Stimulated activated effector memory CD8-positive, alpha-beta T cell treated with anti-CD3 and anti-CD28 coated beads, Interleukin-12 subunit alpha, Interleukin-12 subunit beta, amount 100 ng/mL, for 72 hours (primary cell): ENCODE data around the gene GSE1.

Experiments
- ATAC-seq: fragments of 150-1000 bp; cut with Tn5 transposase; 2 replicates; pipeline ENCODE4 v1.10.0; 2021
- DNase-seq, 2 donors: peaks; one replicate each; pipeline ENCODE4 v3.0.0; 2021 to 2022; ENCODE audit warnings: low spot score in 2 of 2
- H3K27ac Mint-ChIP-seq: one replicate; pipeline ENCODE4 v1.8.0; 2022; ENCODE audit warnings: mild to moderate bottlenecking, mixed read lengths
- H3K36me3 Mint-ChIP-seq: one replicate; pipeline ENCODE4 v1.8.0; 2022; ENCODE audit warnings: mild to moderate bottlenecking, mixed read lengths
- H3K4me1 Mint-ChIP-seq: one replicate; pipeline ENCODE4 v1.8.0; 2022; ENCODE audit warnings: mixed read lengths
- H3K4me3 Mint-ChIP-seq: one replicate; pipeline ENCODE4 v1.8.0; 2022; ENCODE audit warnings: mild to moderate bottlenecking, mixed read lengths
- H3K9me3 Mint-ChIP-seq: one replicate; pipeline ENCODE4 v1.8.0; 2022; ENCODE audit warnings: mixed read lengths

The GSE1 gene

DNA sequence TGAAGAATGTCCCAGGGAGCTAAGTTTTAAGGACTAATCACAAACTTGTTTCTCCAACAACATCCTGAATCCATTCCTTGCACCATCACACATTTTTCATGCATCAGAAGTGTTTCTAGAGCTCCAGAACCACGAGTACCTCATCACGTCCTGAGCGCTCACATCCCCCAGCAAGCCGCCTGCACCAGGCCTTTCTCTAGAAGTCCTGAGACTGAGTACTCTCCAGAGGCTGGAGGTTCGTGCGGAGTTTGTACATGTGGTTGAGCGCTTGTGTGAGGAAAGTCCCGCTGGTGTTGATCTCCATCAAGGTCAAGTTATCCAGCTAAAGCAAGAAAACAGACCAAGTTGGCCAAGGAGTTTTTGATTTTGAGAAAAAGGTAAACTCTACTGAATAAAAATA lies 64.9 kb downstream of the GSE1 start:
- Mint-ChIP-seq H3K9me3 (no peaks in the 10 kb centered on the region), H3K4me3 (no peak overlapping the region), H3K36me3 (peaks cover 93% of the 10 kb centered on the region), H3K4me1 (peaks cover 21% of the 10 kb centered on the region), H3K27ac (no peak overlapping the region)
- no peak for DNase-seq
- ATAC-seq: no peak

GRCh38 chr16:85678821-85679220 lies 65.7 kb downstream of the GSE1 start:
- no peak for ATAC-seq
- Mint-ChIP-seq H3K9me3 (no peaks in the 10 kb centered on the region), H3K36me3 (peaks cover 90% of the 10 kb centered on the region), H3K4me3 (no peak overlapping the region), H3K27ac (no peak overlapping the region), H3K4me1 (peaks cover 29% of the 10 kb centered on the region)
- no peak for DNase-seq

DNA sequence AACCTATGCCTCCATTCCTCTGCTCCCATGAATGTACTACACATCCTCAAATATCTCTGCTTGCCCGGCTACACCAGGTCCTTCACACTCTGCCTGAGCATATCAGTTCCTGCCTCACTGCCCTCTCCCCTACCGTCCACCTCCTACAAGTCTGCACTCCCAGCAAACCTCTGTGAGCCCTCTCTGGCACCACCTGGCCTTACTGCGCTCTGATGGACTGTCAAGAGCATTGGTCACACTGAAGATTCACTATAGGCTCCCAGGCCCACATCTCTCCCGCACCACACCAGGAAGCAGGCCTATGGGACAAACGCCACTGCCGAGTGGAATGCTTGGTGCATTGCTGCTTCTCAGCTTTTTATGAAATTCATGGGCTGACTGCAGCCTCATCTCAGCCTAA lies 66.7 kb downstream of the GSE1 start:
- Mint-ChIP-seq H3K36me3 (peaks cover 89% of the 10 kb centered on the region), H3K4me3 (no peak overlapping the region), H3K27ac (no peak overlapping the region), H3K9me3 (no peaks in the 10 kb centered on the region), H3K4me1 (peaks cover 25% of the 10 kb centered on the region)
- DNase-seq (no peak), ATAC-seq (no peak)

GRCh38 chr16:85680352-85680944 lies 67.3 kb downstream of the GSE1 start:
- Mint-ChIP-seq H3K9me3 (no peaks in the 10 kb centered on the region), H3K36me3 (peaks cover 89% of the 10 kb centered on the region), H3K4me1 (peaks cover 19% of the 10 kb centered on the region), H3K27ac (peak overlapping the region; percentile 5), H3K4me3 (no peak overlapping the region)
- ATAC-seq: no peak
- no peak for DNase-seq

DNA sequence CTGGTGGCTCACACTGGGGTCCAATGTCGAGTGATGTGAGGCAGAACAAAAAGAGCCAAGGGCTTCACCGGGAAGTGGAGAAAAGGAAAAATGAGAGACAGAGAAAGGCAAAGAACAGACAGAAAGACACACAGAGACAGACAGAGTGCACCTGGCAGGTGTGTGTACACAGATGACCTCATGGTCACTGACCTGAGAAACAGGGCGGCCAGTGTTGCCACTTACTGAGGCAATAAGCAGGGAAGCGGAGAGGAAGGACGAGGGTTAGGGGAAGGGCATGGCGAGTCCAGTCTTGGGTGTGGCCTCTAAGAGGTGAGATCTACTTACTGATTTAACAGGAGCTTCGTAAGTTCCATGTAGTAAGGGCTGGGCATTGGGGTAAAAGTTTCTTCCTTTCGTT lies 68.1 kb downstream of the GSE1 start:
- Mint-ChIP-seq H3K27ac (no peak overlapping the region), H3K4me3 (no peak overlapping the region), H3K36me3 (peaks cover 89% of the 10 kb centered on the region), H3K9me3 (no peaks in the 10 kb centered on the region), H3K4me1 (peaks cover 21% of the 10 kb centered on the region)
- no peak for ATAC-seq
- no peak for DNase-seq

GRCh38 chr16:85682516-85682915 lies 69.4 kb downstream of the GSE1 start:
- no peak overlapping the region for H3K4me3 Mint-ChIP-seq
- H3K9me3 Mint-ChIP-seq: no peaks in the 10 kb centered on the region
- peaks cover 89% of the 10 kb centered on the region for H3K36me3 Mint-ChIP-seq
- peaks cover 32% of the 10 kb centered on the region for H3K4me1 Mint-ChIP-seq
- no peak overlapping the region for H3K27ac Mint-ChIP-seq
- ATAC-seq: no peak
- DNase-seq: no peak

DNA sequence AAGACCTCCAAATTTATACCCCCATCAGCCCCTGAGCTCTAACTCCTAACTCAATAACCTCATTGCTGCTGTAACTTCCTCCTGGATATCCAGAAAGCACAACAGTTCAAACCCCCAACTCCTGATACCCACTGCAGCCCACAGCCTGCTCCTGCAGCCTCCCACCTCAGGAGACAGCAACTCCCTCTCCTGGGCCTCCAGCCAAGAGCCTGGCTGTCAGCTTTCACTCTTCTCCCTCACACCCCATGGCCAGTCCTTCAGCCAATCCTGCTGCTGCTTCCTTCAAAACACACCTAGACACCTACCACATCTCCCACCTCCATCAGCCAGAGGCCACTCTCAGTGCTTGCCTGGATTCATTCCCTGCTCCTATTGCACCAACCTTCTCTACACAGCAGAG lies 70.2 kb downstream of the GSE1 start:
- Mint-ChIP-seq H3K9me3 (no peaks in the 10 kb centered on the region), H3K4me1 (peaks cover 33% of the 10 kb centered on the region), H3K4me3 (no peak overlapping the region), H3K36me3 (peaks cover 81% of the 10 kb centered on the region), H3K27ac (peak overlapping the region; percentile 5)
- ATAC-seq (no peak), DNase-seq (no peak)

GRCh38 chr16:85685251-85685650 lies 72.1 kb downstream of the GSE1 start:
- Mint-ChIP-seq H3K9me3 (no peaks in the 10 kb centered on the region), H3K36me3 (peaks cover 63% of the 10 kb centered on the region), H3K4me3 (no peak overlapping the region), H3K27ac (no peak overlapping the region), H3K4me1 (peaks cover 33% of the 10 kb centered on the region)
- no peak for DNase-seq
- ATAC-seq: no peak

GRCh38 chr16:85686912-85687591 lies 73.9 kb downstream of the GSE1 start:
- peaks cover 44% of the 10 kb centered on the region for H3K36me3 Mint-ChIP-seq
- peak; percentile 14 for ATAC-seq
- H3K4me3 Mint-ChIP-seq: peak overlapping the region; percentile 73
- peak in 1 of 2 donors; percentile 58 for DNase-seq
- no peak overlapping the region for H3K27ac Mint-ChIP-seq
- H3K9me3 Mint-ChIP-seq: no peaks in the 10 kb centered on the region
- peaks cover 24% of the 10 kb centered on the region for H3K4me1 Mint-ChIP-seq

DNA sequence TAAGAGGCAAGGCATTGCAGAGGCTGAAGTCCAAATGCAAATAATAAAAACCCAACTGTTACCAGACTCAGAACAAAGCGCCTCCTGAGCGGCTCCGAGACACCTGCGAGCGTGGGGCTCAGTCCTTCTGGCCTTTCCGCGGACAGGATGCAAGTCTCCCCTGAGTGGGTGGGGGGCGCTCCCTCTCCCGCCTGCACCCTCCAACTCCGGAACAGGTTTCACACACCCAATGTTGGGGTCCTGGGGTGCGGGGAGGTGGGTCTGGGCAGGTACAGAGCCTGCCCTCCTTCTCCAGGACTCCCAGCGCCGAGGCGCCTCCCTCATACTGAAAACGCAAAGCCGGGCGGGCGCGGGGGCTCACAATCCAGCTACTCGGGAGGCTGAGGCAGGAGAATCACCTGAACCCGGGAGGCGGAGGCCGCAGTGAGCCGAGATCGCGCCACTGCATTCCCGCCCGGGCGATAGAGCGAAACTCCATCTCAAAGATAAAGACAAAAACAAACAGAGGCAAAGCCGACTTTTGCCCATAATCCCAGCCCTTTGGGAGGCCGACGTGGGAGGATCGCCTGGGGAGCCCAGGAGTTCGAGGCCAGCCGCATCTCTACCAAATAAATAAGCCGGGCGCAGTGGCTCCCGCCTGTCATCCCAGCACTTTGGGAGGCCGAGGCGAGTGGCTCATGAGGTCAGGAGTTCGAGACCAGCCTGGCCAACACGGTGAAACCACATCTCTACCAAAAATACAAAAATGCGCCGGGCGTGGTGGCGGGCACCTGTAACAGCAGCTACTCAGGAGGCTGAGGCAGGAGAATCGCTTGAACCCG lies 74.7 kb downstream of the GSE1 start:
- DNase-seq: no peak
- ATAC-seq: no peak
- Mint-ChIP-seq H3K36me3 (peaks cover 42% of the 10 kb centered on the region), H3K9me3 (no peaks in the 10 kb centered on the region), H3K4me1 (peaks cover 24% of the 10 kb centered on the region), H3K4me3 (peak overlapping the region; percentile 73), H3K27ac (peak overlapping the region; percentile 64)

DNA sequence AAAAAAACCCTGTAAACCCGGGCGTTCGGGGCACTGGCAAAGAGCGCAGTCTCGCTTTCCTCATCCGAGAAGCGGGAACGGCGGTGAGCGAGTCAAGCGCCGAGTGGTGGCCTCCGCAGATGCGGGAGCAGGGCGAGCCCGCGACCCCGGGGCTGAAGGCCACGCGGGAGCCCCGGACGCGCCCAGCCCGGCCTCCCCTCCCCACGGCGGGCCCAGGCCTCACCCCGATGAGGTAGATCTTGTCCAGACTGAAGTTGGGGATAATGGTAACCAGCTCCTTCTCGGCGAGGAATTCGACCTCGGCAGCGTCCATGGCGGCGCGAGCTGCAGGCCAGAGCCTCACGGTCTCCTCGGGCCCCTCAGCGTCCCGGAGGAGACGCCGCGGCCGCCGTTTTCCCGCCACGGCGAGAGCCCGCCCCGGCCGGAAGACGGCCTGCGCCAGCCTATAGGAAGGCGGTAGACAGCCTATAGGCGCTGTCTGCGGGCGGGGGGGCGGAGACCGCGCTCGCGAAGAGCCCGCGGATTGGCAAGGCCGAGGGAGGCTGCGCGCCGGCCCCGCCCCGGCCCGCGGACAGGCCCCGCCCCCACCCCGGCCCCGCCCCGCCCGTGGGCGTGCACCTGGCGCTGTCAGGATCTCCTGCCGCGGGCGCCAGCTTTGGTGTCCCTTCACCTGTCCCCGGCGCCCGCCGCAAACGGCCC lies 75.6 kb downstream of the GSE1 start, which contains the start of gene GINS2:
GINS2 (minus strand) TSS at position 369 of the 699 bp plus-strand sequence; CDS start at position 313, 56 bp downstream.
- Mint-ChIP-seq H3K27ac (peak within 1 kb of the TSS; percentile 64), H3K36me3 (peaks cover 37% of the 10 kb centered on the region), H3K4me3 (peak within 1 kb of the TSS; percentile 73), H3K4me1 (peaks cover 15% of the 10 kb centered on the region), H3K9me3 (no peaks in the 10 kb centered on the region)
- ATAC-seq (peak; percentile 100), DNase-seq (peak; percentile 75 to 92)

DNA sequence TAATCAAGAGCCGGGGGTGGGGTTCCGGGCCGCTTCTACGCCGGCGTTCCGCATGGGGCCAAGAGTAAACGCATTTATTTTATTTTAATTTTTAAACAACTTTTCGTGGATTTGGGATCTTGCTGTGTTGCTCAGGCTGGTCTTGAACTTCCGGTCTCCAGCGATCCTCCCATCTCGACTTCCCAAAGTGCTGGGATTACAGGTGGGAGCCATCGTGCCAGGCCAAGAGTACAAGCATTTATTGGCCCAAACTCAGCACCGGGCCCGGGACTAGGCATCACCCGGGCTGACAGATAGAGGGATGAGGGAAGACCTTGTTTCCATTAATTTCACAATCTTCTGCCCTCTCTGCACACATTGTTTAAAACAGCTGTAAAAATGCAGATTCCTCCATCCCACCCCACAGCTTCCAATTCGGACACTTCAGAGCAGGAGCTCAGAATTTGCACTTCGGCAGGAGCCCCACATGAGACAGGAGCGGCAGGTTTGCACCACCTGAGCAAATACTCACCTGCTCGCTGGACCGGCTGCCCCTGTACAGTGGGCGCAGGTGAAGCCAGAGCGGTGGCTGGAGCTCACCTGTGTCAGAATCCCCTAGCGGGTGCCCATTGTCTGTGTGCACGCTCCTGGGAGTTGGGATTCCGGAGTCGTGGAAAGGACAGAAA lies 76.3 kb downstream of the GSE1 start:
- Mint-ChIP-seq H3K4me1 (peaks cover 14% of the 10 kb centered on the region), H3K36me3 (peaks cover 32% of the 10 kb centered on the region), H3K4me3 (peak overlapping the region; percentile 73), H3K27ac (no peak overlapping the region), H3K9me3 (no peaks in the 10 kb centered on the region)
- ATAC-seq: no peak
- no peak for DNase-seq

GRCh38 chr16:85689950-85690320 lies 76.8 kb downstream of the GSE1 start:
- Mint-ChIP-seq H3K9me3 (no peaks in the 10 kb centered on the region), H3K27ac (no peak overlapping the region), H3K4me3 (no peak overlapping the region), H3K36me3 (peaks cover 27% of the 10 kb centered on the region), H3K4me1 (peaks cover 14% of the 10 kb centered on the region)
- no peak for ATAC-seq
- DNase-seq: no peak

DNA sequence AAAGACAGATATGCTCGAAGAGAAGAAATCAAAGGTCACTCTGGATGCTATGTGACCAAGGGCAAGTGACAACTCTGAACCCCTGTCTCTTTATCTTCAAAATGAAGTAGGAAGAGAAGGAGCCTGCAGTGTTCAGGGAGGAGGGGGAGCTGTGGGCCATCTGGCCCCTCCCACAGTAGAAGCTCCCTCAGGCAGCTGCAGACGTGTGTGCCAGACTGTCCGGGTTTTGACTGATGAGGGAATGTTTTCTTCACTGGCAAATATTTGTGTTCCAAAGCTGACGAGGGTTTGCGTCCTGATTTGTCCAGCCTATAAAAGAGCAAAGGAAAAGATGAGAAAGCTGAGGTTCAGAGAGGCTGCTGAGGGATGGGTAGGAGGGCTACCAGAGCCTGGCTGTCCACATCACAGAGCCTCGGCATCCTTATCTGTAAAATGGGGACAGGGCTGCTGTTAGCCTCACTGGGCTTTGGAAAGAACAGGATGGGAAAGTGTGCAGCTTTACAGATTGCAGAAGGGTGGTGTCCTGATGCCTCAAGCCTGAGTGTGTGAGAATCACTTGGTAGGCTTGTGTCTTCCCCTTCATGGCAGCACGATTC lies 77.4 kb downstream of the GSE1 start:
- H3K36me3 Mint-ChIP-seq: peaks cover 20% of the 10 kb centered on the region
- H3K4me3 Mint-ChIP-seq: no peak overlapping the region
- no peak overlapping the region for H3K27ac Mint-ChIP-seq
- DNase-seq: no peak
- H3K4me1 Mint-ChIP-seq: peaks cover 14% of the 10 kb centered on the region
- H3K9me3 Mint-ChIP-seq: no peaks in the 10 kb centered on the region
- ATAC-seq: no peak
